KOPT-K1 (cell line): ENCODE data around the gene PRMT7.

Source experiments
- H3K27ac ChIP-seq: fragments of 200-600 bp; sonication (generic); 2 replicates; pipeline ENCODE4 v1.5.1; 2016; ENCODE audit warnings: antibody characterized with exemption, mild to moderate bottlenecking, low read depth, low read length; ENCODE audit not compliant: poor library complexity, severe bottlenecking
- H3K36me3 ChIP-seq: fragments of 200-600 bp; sonication (generic); 2 replicates; pipeline ENCODE4 v1.5.1; 2017; ENCODE audit warnings: antibody characterized with exemption, mild to moderate bottlenecking, low read length, moderate library complexity; ENCODE audit not compliant: insufficient read depth
- H3K9me3 ChIP-seq: fragments of 200-600 bp; sonication (generic); 2 replicates; pipeline ENCODE4 v1.5.1; 2017; ENCODE audit warnings: antibody characterized with exemption, low read length, mild to moderate bottlenecking; ENCODE audit not compliant: insufficient read depth, poor library complexity, severe bottlenecking

PRMT7 gene

DNA sequence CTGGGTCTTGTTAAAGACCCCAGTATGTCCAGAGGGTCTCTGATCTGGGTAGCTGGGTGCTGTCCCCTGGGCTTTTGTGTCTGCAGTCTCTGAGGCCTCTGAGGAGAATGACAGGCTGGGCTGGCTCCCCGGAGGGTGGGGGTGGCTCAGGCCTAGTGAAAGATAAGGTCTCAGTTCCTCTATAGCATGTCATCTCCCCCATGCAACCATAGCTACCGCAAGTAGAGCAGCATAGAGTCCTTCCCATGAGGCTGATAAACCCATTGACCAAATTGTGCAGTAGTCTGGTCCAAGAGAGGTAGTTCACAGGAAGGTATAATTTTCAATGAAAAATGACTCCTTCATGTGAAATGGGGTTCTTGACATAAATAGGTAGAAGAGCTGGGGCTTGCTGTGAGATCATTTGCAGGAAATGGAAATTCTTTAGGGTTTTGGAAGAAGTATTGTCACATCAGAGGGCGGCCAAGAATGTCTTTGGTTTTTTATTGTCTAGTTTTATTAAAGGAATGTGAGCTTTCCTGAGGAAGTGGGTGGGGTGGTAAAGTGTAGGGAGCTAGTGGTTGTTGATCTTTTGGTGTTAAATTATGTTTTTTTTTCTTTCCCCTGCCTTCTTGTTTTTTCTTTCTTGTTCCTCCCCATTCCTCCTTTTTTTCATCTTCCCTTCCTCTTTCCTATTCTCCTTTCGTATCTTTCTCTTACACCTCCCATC, 21.0 kb upstream of the PRMT7 start:
- Histone ChIP-seq H3K36me3 (peaks cover 51% of the 10 kb centered on the region), H3K27ac (peak overlapping the region; percentile 21), H3K9me3 (no peaks in the 10 kb centered on the region)

DNA sequence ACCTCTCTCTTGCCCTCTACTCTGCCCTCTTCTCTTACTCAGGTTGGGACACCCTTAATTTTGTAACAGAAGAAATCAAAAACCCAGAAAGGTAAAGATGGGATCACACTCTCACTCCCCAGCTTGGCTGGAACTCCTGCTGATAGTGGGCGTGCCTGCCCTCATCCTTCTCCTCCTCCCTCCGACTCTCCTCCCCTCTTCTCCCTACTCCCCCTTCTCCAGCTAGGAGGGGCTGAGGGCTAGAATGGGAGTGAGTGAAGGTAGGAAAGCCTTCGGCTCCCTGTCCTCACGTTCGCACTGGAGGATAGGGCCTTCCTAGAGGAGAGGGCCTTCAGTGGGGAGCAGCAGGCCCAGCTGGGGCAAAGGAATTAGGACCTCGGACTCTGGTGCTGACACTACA, 20.4 kb upstream of the PRMT7 start:
- Histone ChIP-seq H3K9me3 (no peaks in the 10 kb centered on the region), H3K36me3 (peaks cover 58% of the 10 kb centered on the region), H3K27ac (peak overlapping the region; percentile 8)

DNA sequence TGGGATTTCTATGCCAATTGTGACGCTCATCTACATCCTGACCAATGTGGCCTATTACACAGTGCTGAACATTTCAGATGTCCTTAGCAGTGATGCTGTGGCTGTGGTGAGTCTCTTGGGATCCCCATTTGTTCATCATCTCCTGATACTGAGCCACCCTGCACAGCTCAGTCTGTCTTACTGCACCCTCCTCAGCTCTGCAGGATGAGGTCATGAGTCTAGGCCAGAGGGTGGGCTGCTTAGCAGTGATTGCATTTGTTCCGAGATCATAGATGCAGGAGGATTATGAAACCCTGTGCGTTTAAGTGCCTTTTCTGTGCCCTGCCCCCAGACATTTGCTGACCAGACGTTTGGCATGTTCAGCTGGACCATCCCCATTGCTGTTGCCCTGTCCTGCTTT, 19.6 kb upstream of the PRMT7 start:
- peaks cover 66% of the 10 kb centered on the region for H3K36me3 ChIP-seq
- no peak overlapping the region for H3K27ac ChIP-seq
- H3K9me3 ChIP-seq, result no peaks in the 10 kb centered on the region

DNA sequence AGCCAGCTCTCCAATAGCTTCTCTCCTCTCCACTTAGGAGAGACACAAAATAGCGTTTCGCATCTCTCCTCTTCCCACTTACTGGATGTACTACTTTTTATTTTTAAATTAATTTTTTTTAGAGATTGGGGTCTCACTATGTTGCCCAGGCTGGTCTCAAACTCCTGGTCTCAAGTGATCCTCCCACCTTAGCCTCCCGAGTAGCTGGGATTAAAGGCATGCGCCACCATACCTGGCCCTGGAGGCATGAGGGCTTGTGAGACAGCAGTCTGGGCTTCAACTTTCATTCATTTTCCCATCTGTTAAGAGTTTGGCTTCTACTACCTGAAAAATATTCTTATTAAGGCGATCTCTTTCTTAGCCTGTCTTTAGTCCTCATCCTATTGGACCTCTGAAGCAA, 18.4 kb upstream of the PRMT7 start:
- Histone ChIP-seq H3K27ac (no peak overlapping the region), H3K9me3 (no peaks in the 10 kb centered on the region), H3K36me3 (peaks cover 78% of the 10 kb centered on the region)

DNA sequence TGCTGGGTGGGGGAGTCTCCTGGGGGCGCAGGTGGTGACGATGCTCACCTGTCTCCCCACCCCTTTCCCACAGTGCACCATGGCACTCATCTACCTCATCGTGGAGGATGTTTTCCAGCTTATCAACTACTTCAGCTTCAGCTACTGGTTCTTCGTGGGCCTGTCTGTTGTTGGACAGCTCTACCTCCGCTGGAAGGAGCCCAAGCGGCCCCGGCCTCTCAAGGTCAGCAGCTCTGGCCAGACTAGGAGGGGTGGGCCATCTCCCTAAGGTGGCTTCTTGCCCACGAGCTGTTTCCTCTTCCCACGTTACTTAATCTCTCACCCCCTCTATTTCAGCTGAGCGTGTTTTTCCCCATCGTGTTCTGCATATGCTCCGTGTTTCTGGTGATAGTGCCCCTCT, 14.5 kb upstream of the PRMT7 start:
- Histone ChIP-seq H3K27ac (no peak overlapping the region), H3K36me3 (peaks cover 99% of the 10 kb centered on the region), H3K9me3 (no peaks in the 10 kb centered on the region)

DNA sequence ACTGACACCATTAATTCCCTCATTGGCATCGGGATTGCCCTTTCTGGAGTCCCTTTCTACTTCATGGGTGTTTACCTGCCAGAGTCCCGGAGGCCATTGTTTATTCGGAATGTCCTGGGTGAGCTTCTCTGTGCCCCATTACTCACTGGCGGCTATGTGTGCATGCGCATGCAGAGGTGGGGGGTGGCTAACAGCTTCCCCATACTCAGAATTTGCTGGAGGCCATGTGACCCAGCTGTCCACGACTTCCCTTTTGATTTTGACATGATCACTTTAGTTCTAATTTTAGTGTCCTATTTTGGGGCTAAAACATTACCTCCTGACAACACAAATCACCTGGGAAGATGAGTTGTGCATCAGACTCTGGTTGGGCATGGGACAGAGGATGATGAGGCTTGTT, 14.1 kb upstream of the PRMT7 start:
- Histone ChIP-seq H3K9me3 (no peaks in the 10 kb centered on the region), H3K36me3 (peaks cover 99% of the 10 kb centered on the region)

DNA sequence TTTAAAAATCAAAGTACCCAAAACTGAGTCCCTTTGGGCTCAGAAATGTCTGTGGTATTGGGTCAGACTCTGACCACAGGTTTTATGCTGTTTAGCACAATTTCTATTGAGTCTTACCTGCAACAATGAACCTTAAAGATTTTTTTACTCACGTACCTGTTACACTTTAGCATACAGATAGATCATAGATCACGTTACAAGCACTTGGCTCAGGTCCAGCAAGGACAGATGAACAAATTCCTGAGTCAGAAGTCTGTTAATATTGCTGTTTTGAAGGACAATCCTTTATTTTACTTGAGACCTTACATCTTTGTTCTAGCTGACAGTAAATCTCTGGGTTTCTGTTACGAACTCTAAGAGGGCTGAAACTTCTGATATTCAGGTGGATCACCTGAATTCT, 12.9 kb upstream of the PRMT7 start:
- no peak overlapping the region for H3K27ac ChIP-seq
- H3K36me3 ChIP-seq, result peaks cover 100% of the 10 kb centered on the region

More for the DNA sequence above, 14.1 kb upstream of the PRMT7 start:
- no peak overlapping the region for H3K27ac ChIP-seq

DNA sequence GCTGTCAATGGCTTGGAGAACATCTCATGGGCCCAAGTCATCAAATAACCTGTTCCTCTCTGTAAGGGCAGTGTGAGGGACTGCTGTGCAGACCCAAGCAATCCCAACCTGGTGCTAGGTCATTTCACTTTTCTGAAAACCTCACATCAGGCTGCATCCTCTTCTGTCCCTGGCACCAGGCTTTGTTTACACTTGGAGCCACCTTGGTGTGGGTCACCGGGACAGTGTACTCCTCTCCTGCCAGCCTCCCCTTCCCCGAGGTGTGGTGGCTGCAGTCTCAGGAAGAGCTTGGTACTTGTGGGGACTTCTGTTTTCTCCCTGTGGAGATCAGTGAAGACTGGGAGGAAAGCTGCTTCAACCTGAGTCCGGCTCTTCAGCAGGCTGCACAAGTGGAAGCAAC, 12.5 kb upstream of the PRMT7 start:
- Histone ChIP-seq H3K36me3 (peaks cover 99% of the 10 kb centered on the region), H3K9me3 (no peaks in the 10 kb centered on the region), H3K27ac (no peak overlapping the region)

More for the DNA sequence above, 12.9 kb upstream of the PRMT7 start:
- no peaks in the 10 kb centered on the region for H3K9me3 ChIP-seq

DNA sequence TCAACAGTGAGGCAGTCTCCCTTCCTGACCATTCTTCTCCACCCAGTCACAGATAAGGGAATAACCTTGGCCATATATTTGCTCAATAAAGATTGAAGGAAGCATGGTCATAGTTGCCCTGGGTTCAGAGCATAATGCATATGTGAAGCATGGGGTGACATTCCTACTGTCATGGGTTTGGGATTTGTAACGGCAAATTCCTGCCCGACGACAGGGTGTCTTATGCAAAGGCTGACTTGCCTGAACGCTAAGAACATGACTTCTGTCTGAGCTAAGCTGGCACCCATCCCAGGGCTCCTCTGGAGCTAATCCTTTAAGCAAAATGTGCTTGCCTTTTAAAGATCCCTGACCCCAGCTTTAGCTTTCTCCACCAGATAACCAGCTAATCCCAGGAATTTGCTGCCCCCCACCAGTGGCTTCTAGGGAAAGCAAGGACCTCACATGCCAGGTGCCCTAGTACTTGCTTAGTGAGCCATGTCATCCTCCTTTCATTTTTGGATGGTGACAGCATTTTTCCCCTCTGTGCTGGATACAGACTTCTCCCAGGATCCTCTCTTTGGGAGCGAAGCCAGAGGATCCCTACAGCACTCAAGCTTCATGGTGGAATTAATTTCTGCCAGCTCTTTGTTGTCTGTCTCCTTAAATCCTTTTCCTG, 11.8 kb upstream of the PRMT7 start:
- Histone ChIP-seq H3K27ac (no peak overlapping the region), H3K36me3 (peaks cover 99% of the 10 kb centered on the region), H3K9me3 (no peaks in the 10 kb centered on the region)

DNA sequence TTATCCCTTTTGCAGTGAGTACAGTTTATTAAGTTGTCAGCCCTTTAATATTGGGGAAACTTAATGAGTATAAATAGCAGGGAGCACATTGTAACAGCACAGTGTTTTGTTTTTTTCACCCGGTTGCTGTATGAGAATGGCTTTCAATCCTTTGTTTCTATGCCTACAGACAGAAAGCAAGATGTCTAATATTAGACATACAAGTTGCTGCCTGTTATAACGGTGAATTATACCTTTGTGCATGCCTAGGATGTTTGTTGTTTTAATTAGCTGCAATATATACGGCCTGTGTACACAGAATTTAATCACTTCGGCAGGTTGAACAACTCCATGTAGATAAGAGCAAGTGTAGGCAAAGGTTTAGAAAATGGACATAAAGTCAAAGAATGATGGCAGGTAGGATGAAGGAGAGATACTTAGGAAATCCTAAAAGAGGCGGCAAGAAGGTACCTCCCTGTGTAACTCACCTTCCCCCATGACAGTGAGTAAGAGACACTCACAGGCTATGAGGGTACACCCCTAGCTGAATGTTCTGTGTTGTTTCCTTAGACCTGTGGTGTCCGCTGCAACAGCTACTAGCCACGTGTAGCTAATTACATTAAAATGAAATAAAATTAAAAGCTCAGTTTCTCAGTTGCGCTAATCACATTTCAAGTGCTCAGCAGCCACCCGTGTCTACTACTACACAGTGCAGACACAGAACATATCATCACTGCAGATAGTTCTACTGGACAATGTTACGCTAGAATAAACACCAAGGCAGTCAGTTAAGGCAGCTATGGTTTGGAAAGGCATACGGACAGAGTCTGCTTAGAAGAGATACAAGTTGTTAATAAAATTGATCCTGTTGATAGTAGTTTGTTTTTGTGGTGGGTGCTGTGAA, 11.0 kb upstream of the PRMT7 start:
- H3K27ac ChIP-seq, result no peak overlapping the region
- peaks cover 99% of the 10 kb centered on the region for H3K36me3 ChIP-seq
- H3K9me3 ChIP-seq, result no peaks in the 10 kb centered on the region

DNA sequence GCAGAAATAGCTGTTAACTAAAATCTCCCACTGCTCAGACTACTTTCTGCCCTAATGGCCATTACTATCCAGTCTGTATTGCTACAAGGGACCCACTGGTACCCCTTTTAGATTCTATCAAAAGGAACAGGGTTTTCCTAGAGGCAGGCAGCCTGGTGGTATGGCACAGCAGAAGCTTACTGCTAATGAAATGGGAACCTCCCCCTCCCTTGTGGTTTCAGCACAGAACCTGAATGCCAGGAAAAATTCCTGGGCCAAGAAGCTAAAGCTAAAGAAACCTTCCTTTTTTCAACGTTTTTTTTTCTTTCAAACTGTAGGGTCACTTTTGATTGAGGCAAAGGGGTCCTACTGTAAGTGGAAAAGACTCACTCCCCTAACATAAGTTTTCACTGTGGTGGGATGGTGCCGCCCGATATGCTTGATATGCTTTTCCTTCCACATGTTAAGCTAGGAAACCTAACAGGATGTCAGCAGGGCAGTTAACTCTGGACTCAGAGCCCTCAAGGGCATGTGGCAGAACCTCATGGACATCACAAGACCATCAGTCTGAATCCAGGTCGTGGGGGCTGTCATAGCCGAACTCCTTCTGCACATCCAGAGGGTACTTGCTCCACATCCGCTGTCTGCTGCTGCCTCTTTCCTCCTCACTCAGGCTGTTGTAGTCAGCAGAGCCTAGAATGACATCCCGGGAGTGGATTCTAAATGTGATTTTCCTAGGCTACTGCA, 9.9 kb upstream of the PRMT7 start:
- peaks cover 99% of the 10 kb centered on the region for H3K36me3 ChIP-seq
- H3K27ac ChIP-seq, result no peak overlapping the region
- no peaks in the 10 kb centered on the region for H3K9me3 ChIP-seq

DNA sequence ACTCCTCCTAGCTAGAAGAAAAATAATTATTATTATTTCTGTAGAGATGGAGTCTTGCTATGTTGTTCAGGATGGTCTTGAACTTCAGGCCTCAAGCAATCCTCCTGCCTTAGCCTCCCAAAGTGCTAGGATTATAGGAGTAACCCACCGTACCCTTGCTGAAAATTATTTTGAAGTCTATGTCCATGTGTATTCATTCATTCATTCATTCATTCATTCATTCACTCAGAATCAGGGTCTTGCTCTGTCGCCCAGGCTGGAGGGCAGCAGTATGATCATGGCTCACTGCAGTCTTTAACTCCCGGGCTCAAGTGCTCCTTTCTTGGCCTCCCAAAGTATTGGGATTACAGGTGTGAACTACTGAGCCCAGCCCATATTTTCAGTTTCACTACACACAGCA, 4.2 kb upstream of the PRMT7 start:
- Histone ChIP-seq H3K27ac (no peak overlapping the region), H3K9me3 (no peaks in the 10 kb centered on the region), H3K36me3 (peaks cover 75% of the 10 kb centered on the region)

DNA sequence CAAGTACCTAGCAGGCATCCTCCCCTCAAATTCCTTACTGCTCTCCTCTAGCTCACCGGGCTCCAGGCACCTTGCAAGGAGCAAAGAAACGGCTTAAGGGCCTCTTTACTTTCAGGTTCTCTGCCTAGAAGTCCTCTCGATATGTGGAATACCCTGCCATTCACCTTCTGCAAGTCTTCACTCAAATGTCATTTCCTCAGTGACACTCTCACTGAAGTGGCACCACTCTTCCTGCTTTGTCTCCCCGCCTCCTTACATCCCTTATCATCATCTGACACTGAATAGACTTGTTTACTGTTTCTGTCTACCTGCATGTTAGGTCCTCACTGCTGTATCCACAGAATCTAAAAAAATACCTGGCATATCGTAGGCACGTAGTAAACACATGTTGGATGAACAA, 1.0 kb upstream of the PRMT7 start:
- Histone ChIP-seq H3K36me3 (peaks cover 65% of the 10 kb centered on the region), H3K9me3 (no peaks in the 10 kb centered on the region), H3K27ac (peak overlapping the region; percentile 82)

DNA sequence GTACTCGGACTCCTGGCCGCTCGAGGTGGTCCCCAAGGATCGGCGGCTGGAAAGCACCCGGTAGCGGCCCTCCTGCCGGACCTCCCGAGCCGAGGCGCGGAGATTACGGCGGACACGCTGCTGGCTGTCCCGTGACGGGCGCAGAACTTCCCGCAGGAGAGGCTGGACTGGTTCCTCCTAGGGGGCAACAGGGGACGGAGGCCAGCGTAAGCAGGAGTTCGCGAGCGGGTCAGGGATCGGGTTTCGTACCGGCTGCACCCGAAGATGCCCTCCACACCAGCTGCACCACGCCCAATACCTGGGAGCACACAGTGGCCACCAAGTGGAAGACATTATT, 414 bp upstream of the PRMT7 start:
- peak overlapping the region; percentile 82 for H3K27ac ChIP-seq

DNA sequence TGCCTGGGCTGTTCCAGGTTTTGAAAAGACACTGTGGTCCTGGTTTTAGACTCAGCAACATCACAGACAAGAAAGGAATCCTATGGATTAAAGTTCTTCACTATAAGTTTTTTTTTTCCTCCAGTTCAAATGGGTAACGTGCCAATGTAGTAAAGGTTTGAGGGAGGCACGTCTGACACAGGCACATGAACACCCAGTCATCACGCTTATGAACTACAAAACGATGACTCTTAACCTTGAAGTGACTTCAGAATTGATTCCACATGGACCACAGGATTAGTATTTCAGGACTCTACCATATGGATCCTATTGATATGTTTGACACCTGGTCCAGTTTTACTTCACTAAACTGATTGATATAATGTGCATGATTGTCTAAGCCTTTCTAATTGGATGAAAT, 2.3 kb downstream of the PRMT7 start:
- H3K36me3 ChIP-seq, result peaks cover 59% of the 10 kb centered on the region

More for the DNA sequence above, 414 bp upstream of the PRMT7 start:
- Histone ChIP-seq H3K9me3 (no peaks in the 10 kb centered on the region), H3K36me3 (peaks cover 63% of the 10 kb centered on the region)

More for the DNA sequence above, 2.3 kb downstream of the PRMT7 start:
- Histone ChIP-seq H3K27ac (no peak overlapping the region), H3K9me3 (no peaks in the 10 kb centered on the region)
